ENCODE data around the gene AMOTL2. TPM values are rescaled to one million over a fixed set of nuclear protein-coding genes. Genes with fewer than 3 reads are reported as not detected.

The AMOTL2 gene
- total and polyA plus RNA-seq, 2 donors (not counting 3 experiments of a cell fraction or from before 2014, with no cell fraction given) = 130 to 145 TPM

DNA sequence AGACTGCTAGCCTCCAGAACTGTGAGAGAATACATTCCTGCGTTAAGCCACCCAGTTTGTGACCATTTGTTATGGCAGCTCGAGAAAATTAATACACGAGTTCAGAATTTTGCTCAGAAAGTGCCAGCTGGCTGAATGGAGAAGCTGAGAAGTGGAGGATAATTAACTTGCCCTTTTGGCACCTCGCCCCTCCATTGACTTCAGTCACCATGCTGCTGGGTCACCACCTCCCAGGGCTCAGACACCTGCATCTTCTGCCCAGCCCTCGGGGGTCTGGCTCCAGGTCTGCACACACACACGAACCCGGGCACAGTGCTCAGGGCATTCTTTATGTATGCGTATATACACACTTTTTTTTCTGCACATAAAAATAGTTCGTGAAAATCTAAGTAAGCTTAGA, 32.0 kb downstream of the AMOTL2 start:
- H3K27me3 ChIP-seq (ENCODE audit: control insufficient read depth in 2 of 2, insufficient read depth in 2 of 2, low read length in 2 of 2) = no peaks in the 10 kb centered on the region
- no peak overlapping the region for H3K9ac ChIP-seq (replicated peaks; ENCODE audit: extremely low read depth, insufficient read depth, low read length)
- no peaks in the 10 kb centered on the region for H3K36me3 ChIP-seq (ENCODE audit: control insufficient read depth in 2 of 2, extremely low read depth in 1 of 2, insufficient read depth in 2 of 2, low read length in 2 of 2)
- no peaks in the 10 kb centered on the region for H3K9me3 ChIP-seq (replicated peaks; ENCODE audit: control insufficient read depth, insufficient read depth, low read length)
- no peaks in the 10 kb centered on the region for H3K79me2 ChIP-seq (ENCODE audit: control insufficient read depth, insufficient read depth, low read length)
- H3K4me3 ChIP-seq (replicated peaks in 1 of 3; ENCODE audit: insufficient read depth in 1 of 3, low read depth in 1 of 3, low read length in 3 of 3) = no peak overlapping the region
- H3K4me1 ChIP-seq (ENCODE audit: control insufficient read depth, extremely low read depth, insufficient read depth, low read length) = peaks cover 6% of the 10 kb centered on the region
- DNase-seq (ENCODE audit: low read depth, low spot score) (no peak), FAIRE-seq (peak; percentile 4)
- no TSS peak for BruUV-seq (replicated peaks)
- dilution Hi-C loops (cut with MboI; ENCODE audit: extremely low pct_ligation_motif_present, low sequenced_read_pairs) = no loop called here
- intact Hi-C loops (cut with micrococcal nuclease) = no loop called here
- no peak overlapping the region for H3K27ac ChIP-seq (ENCODE audit: insufficient read depth, low read depth, low read length)
- no peaks in the 10 kb centered on the region for H3K9me1 ChIP-seq (replicated peaks; ENCODE audit: control insufficient read depth, extremely low read depth, insufficient read depth, low read length)
- CTCF ChIA-PET = interaction anchor here (1.6 kb wide), 1 partner anchor 125 kb away, joined by 4 read pairs; no protein-coding TSS in a partner anchor
- no peaks in the 10 kb centered on the region for H4K20me1 ChIP-seq (replicated peaks; ENCODE audit: control insufficient read depth, extremely low read depth, insufficient read depth, low read length)
- H2AFZ ChIP-seq (ENCODE audit: low read depth, low read length) = no peak overlapping the region
- no peak for TF ChIP-seq MYC (IDR thresholded peaks at IDR 0.05; ENCODE audit: low read depth, low read length)
- no peak for TF ChIP-seq POLR2AphosphoS5 (IDR thresholded peaks at IDR 0.05; ENCODE audit: insufficient read depth, low read depth, low read length)
- TF ChIP-seq, protein P1, sequence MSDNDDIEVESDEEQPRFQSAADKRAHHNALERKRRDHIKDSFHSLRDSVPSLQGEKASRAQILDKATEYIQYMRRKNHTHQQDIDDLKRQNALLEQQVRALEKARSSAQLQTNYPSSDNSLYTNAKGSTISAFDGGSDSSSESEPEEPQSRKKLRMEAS (IDR thresholded peaks at IDR 0.05; ENCODE audit: insufficient read depth, insufficient read length) = no peak
- TF ChIP-seq JUN (IDR thresholded peaks at IDR 0.05; ENCODE audit: borderline replicate concordance, insufficient read depth, insufficient read length, low read depth) = no peak
- TF ChIP-seq, protein P2, sequence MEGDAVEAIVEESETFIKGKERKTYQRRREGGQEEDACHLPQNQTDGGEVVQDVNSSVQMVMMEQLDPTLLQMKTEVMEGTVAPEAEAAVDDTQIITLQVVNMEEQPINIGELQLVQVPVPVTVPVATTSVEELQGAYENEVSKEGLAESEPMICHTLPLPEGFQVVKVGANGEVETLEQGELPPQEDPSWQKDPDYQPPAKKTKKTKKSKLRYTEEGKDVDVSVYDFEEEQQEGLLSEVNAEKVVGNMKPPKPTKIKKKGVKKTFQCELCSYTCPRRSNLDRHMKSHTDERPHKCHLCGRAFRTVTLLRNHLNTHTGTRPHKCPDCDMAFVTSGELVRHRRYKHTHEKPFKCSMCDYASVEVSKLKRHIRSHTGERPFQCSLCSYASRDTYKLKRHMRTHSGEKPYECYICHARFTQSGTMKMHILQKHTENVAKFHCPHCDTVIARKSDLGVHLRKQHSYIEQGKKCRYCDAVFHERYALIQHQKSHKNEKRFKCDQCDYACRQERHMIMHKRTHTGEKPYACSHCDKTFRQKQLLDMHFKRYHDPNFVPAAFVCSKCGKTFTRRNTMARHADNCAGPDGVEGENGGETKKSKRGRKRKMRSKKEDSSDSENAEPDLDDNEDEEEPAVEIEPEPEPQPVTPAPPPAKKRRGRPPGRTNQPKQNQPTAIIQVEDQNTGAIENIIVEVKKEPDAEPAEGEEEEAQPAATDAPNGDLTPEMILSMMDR (IDR thresholded peaks at IDR 0.05; ENCODE audit: extremely low read depth in 1 of 2, insufficient read depth in 1 of 2, low read depth in 1 of 2, low read length in 2 of 2) = no peak
- TF ChIP-seq POLR2A (IDR thresholded peaks at IDR 0.05; ENCODE audit: low read depth, low read length) = no peak
- TF ChIP-seq EZH2 (IDR thresholded peaks at IDR 0.05; ENCODE audit: borderline replicate concordance, low read depth, low read length, severe bottlenecking) = no peak
- no peak for TF ChIP-seq FOS (IDR thresholded peaks at IDR 0.05; ENCODE audit: borderline replicate concordance, insufficient read depth, low read length)
- POLR2A ChIA-PET = no interaction called here
- H3K4me2 ChIP-seq (ENCODE audit: insufficient read depth, low read length) = no peak overlapping the region

All from endothelial cell of umbilical vein (primary cell).